ENCODE data around the gene WDR44.

- TF ChIP-seq CTCF (IDR thresholded peaks at IDR 0.05; ENCODE audit: insufficient read depth, low read depth, low read length) (no peak), EZH2 (IDR thresholded peaks at IDR 0.05; ENCODE audit: insufficient read depth, low read length) (no peak)
Measured at GRCh38 chrX:118493016-118493415, 147.1 kb downstream of the WDR44 start.
